Left lobe of liver (tissue), 2 donors: ENCODE measurements around the gene TNFSF15. TPM values are rescaled to one million over a fixed set of nuclear protein-coding genes. Genes with fewer than 3 reads are reported as not detected.
A peak's percentile ranks its signal among the peaks of the same experiment; 100 is the strongest.

Experiments
- ATAC-seq: fragments of 200-7000 bp; cut with Tn5 transposase; one replicate; pipeline ENCODE4 v1.9.1; 2020; ENCODE audit warnings: mild to moderate bottlenecking, moderate library complexity
- DNase-seq: peaks from one replicate; pipeline ENCODE4 v3.0.0-alpha.2; 2020; ENCODE audit warnings: low spot score
- total RNA-seq: library from RNA; stranded (reverse); gene quantifications from one replicate; pipeline ENCODE4 v1.2.1, GENCODE V29; 2021
- donor health status: DM: no; HTN: no; CAD: no; lungs with moderate emphysema.
- donor health status: DM: no; HTN: yes; CAD: no.

Gene TNFSF15
- total RNA-seq, 1 donor from 2014 or later, result 0.05 TPM

DNA sequence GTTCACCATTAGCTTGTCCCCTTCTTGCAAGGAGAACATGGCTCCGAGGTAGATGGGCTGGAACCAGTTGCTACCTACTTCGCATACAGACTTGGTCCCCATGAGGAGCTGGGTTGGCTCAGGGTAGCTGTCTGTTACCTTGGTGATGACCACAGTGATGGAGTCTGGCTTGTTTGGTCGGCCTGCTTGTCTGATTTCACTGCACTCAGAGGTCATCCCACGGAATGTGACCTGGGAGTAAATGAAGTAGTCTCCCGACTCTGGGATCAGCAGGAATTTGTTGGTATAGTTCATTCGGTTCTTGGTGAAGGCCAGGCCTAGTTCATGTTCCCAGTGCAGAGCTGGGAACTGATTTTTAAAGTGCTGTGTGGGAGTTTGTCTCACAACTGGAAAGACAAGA lies 15.3 kb downstream of the TNFSF15 start:
- no peak for ATAC-seq
- DNase-seq, result no peak

GRCh38 chr9:114789006-114789405 lies 16.8 kb downstream of the TNFSF15 start:
- DNase-seq, result no peak

GRCh38 chr9:114787781-114788498 lies 17.9 kb downstream of the TNFSF15 start:
- no peak for DNase-seq
- ATAC-seq, result no peak

More at GRCh38 chr9:114789006-114789405, 16.8 kb downstream of the TNFSF15 start:
- no peak for ATAC-seq

DNA sequence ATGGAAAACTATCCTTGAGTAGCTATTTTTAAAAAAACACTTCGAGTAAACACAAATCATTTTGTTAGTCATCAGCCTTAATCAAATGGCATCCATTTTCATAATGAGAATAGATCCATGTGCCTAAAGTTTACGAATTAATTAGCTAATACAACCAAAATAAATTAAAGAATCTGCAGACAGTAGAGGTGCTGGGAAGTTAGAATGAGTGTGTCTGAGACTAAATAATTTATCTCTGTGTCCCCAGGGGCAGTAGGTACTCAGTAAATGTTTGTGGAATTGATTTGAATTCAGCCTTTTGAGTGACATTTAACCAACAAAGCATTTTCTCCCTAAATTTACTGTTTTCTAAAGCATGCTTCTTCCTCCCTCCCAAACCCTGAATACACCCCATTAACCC lies 18.6 kb downstream of the TNFSF15 start:
- no peak for DNase-seq
- no peak for ATAC-seq

DNA sequence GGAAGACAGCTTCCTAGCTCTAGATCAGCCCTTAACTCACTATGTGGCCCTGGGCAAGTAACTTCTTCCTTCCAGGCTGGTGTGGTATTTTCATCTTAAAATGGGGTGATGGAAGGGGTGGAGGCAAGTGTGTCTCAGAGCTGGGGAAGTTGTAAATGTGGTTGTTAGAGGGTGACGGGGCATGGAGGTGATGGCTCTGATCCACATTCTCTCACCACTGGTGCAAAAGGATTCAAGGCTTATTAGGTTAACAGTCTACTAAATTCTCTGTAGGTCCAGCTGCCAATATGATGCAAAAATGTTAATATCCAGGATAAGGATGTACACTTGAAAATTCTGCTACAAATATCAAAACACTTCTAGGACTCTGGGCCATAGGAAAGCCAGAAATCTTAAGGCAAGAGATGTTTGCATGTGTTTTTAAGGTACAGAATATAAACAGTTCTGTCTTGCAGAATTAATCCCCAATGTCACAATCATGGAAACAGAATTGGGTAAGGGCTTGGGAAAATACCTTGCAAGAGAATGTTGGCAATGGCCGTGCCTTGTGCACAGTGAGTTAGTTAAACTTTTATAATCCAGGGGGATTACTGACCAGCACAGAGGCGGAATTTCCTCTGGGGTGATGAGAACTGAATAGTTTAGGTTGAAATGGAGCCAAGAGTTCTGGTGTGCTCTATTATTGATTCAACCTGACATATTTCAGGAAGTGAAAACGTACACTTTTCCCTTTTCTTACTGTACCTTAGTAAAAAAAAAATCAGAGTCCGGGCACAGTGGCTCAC lies 19.8 kb downstream of the TNFSF15 start:
- DNase-seq (no peak), ATAC-seq (no peak)

DNA sequence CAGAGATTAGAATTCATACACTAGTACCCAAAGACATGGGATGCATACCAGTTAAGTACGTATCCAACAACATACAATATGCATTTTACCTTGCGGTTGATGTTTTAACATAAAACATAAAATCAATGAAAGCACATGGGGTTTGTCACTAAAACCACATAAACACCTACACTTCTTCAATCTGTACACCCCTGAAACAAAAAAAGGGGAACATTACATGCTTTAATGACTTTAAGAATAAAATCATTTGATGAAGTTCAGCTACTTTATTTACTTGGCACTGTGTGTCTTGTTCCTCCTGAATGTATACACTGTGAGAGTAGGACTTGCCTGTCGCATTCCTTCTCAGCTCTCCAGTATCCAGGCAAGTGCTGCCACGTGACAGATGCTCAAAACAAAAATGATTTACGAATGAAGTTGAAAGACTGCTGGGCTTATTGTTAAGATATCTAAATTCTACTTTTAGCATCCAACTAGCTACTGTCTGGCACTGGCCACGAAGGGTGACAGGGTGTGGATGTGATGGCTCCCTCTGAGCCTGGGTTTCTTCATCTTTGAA lies 21.0 kb downstream of the TNFSF15 start:
- DNase-seq (no peak), ATAC-seq (no peak)

- ATAC-seq (no peak), DNase-seq (no peak)
Observed at GRCh38 chr9:114782586-114782985, 23.3 kb downstream of the TNFSF15 start.

- ATAC-seq (peak; percentile 71), DNase-seq (peak; percentile 63)
Observed at GRCh38 chr9:114779352-114779845, 26.4 kb downstream of the TNFSF15 start.

DNA sequence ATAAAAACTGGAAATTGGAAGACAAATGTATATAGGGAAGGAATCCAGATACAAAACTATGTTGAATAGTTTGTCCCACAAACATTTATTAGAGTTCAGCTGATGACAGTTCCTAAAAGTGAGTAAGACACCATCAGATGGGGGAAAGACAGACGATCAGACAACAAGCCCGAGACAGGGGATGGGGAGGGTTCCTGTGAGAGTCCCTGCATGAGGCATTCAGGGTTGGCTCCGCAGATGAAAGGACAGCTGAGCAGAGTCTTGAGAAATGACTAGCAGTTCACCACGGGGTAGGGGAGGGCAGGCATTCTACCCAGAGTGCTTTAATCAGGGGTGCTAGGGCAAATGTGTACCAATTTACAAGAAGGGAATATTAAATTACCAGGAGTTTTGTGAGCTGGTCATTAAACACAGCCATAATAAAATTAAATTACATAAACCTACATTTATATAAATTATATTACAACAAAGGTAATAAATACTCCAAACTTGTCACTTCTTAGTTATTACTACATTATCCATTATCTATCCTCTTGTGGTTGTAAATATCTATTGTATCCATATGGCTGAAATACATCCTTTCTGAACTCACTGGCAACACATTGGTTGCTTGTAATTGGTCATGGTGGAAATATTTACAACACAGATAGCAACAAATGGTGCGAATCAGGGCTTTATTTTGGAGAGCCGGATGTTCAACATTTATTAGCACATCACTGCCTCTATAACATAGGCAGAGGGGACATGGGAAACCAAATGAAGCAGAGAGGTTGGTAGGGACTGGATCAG lies 27.8 kb downstream of the TNFSF15 start:
- DNase-seq, result no peak
- ATAC-seq, result no peak

GRCh38 chr9:114776683-114777399 lies 29.0 kb downstream of the TNFSF15 start:
- DNase-seq, result no peak
- no peak for ATAC-seq

- ATAC-seq (no peak), DNase-seq (no peak)
Observed at GRCh38 chr9:114775981-114776380, 29.9 kb downstream of the TNFSF15 start.

GRCh38 chr9:114775121-114775520 lies 30.7 kb downstream of the TNFSF15 start:
- ATAC-seq (no peak), DNase-seq (no peak)

GRCh38 chr9:114774524-114774923 lies 31.3 kb downstream of the TNFSF15 start:
- ATAC-seq, result no peak
- DNase-seq, result no peak

GRCh38 chr9:114771889-114772288 lies 34.0 kb downstream of the TNFSF15 start:
- ATAC-seq (no peak), DNase-seq (no peak)

GRCh38 chr9:114770991-114771390 lies 34.8 kb downstream of the TNFSF15 start:
- no peak for ATAC-seq
- DNase-seq, result no peak

GRCh38 chr9:114769624-114770023 lies 36.2 kb downstream of the TNFSF15 start:
- DNase-seq (no peak), ATAC-seq (no peak)

DNA sequence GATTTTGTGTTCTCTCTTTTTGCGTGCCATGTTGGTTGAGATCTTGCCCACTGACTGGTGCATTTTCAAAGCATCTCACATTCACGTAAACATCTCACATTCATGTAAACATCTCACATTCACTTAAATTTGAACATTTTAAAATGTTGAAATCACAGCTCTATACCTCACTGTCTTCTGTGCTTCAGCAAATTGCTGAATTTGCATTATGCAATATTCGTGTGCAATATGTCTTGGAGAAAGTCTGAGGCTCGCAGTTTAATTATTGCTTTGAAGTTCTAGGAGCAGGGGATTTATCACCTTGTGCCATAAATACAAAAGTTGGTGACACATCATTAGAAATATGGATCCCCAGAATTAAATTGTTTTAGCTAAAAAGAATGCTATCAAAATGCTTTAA lies 42.6 kb downstream of the TNFSF15 start:
- no peak for ATAC-seq

DNA sequence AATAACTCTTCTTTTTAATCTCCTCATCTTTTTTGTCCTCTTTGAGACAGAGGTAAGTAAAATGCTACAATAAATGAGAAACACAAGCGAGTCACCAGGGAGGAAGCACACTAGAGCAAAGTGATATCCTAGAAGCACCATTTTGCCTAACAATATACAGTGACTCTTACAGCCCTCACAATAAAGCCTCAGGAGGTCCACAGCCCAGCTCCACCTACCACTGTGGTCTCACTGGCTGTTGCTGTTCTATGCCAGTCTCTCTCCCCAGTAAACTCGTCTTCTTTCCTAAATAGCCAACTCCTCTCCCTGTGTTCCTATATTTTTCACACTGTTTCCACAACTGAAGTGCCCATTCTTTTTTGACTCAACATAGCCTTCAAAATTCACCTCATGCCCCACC lies 44.3 kb downstream of the TNFSF15 start:
- DNase-seq (no peak), ATAC-seq (no peak)

More for the DNA sequence above, 42.6 kb downstream of the TNFSF15 start:
- no peak for DNase-seq

GRCh38 chr9:114759512-114760341 lies 46.1 kb downstream of the TNFSF15 start:
- ATAC-seq (no peak), DNase-seq (no peak)
